HG03159 (cell line): Measurements from ENCODE around the gene PRR7.

Experiments
- ATAC-seq: cut with Tn5 transposase; IDR thresholded peaks from one replicate; pipeline ENCODE4 v1.9.1; 2021; ENCODE audit warnings: mild to moderate bottlenecking, moderate library complexity; ENCODE audit not compliant: unreplicated experiment

The PRR7 gene

GRCh38 chr5:177435847-177436536 is 10.6 kb upstream of the PRR7 start:
- ATAC-seq: no peak

- ATAC-seq: no peak
These were observed 9.0 kb upstream of the PRR7 start for GRCh38 chr5:177437623-177438022.

GRCh38 chr5:177438468-177438867 is 8.1 kb upstream of the PRR7 start:
- no peak for ATAC-seq

- no peak for ATAC-seq
These were observed 7.0 kb upstream of the PRR7 start for GRCh38 chr5:177439518-177440053.

GRCh38 chr5:177440211-177440989 is 6.2 kb upstream of the PRR7 start:
- no peak for ATAC-seq

GRCh38 chr5:177440990-177441780 is 5.4 kb upstream of the PRR7 start:
- no peak for ATAC-seq

GRCh38 chr5:177442066-177442826 is 4.4 kb upstream of the PRR7 start:
- no peak for ATAC-seq

- no peak for ATAC-seq
These were observed 3.2 kb upstream of the PRR7 start for GRCh38 chr5:177443144-177443983.

- no peak for ATAC-seq
These were observed 2.2 kb upstream of the PRR7 start for GRCh38 chr5:177444106-177445051.

- no peak for ATAC-seq
These were observed 1.3 kb upstream of the PRR7 start for GRCh38 chr5:177445052-177445916.

GRCh38 chr5:177445917-177446199 is 756 bp upstream of the PRR7 start:
- no peak for ATAC-seq

GRCh38 chr5:177447066-177447610 is 524 bp downstream of the PRR7 start:
- peak; percentile 38 for ATAC-seq

- ATAC-seq: no peak
These were observed 1.1 kb downstream of the PRR7 start for GRCh38 chr5:177447611-177448243.

- ATAC-seq: no peak
These were observed 1.8 kb downstream of the PRR7 start for GRCh38 chr5:177448244-177448950.

GRCh38 chr5:177449140-177450061 is 2.8 kb downstream of the PRR7 start:
- ATAC-seq: no peak
